Nephron (organoid): Measurements from ENCODE around the gene DCLK1.
A peak's percentile ranks its signal among the peaks of the same experiment; 100 is the strongest.

ENCODE experiments used
- H3K27ac Mint-ChIP-seq, 3 experiments: 2 replicates each; pipeline ENCODE4 v1.8.0; 2020; ENCODE audit warnings: mixed read lengths in 3 of 3, mild to moderate bottlenecking in 2 of 3, moderate library complexity in 1 of 3
- H3K27me3 Mint-ChIP-seq: 2 replicates; pipeline ENCODE4 v1.8.0; 2021; ENCODE audit warnings: low read depth, mild to moderate bottlenecking, moderate library complexity, mixed read lengths
- H3K36me3 Mint-ChIP-seq: 2 replicates; pipeline ENCODE4 v1.8.0; 2020; ENCODE audit warnings: low read depth, mixed read lengths
- H3K4me1 Mint-ChIP-seq: 2 replicates; pipeline ENCODE4 v1.8.0; 2020; ENCODE audit warnings: mixed read lengths
- H3K4me3 Mint-ChIP-seq, 3 experiments: 2 replicates each; pipeline ENCODE4 v1.8.0; 2020; ENCODE audit warnings: mild to moderate bottlenecking in 3 of 3, mixed read lengths in 3 of 3, moderate library complexity in 2 of 3
- H3K9me3 Mint-ChIP-seq: 2 replicates; pipeline ENCODE4 v1.8.0; 2020; ENCODE audit warnings: mixed read lengths
- TF ChIP-seq, protein P1 (sequence below), 3 experiments: fragments of 200-600 bp; sonication (generic); IDR thresholded peaks; one replicate each; pipeline ENCODE4 v1.5.0; 2021; ENCODE audit warnings: antibody characterized with exemption in 3 of 3; ENCODE audit not compliant: unreplicated experiment in 3 of 3

DCLK1 gene

GRCh38 chr13:35927567-35928021 is 203.6 kb downstream of the DCLK1 start:
- Mint-ChIP-seq H3K27ac (peak overlapping the region in 2 of 3 experiments; percentile 50 to 59), H3K4me3 (no peak overlapping the region), H3K4me1 (peaks cover 21% of the 10 kb centered on the region), H3K27me3 (peaks cover 5% of the 10 kb centered on the region), H3K36me3 (peaks cover 5% of the 10 kb centered on the region), H3K9me3 (peaks cover 9% of the 10 kb centered on the region)
- TF ChIP-seq, protein P1, sequence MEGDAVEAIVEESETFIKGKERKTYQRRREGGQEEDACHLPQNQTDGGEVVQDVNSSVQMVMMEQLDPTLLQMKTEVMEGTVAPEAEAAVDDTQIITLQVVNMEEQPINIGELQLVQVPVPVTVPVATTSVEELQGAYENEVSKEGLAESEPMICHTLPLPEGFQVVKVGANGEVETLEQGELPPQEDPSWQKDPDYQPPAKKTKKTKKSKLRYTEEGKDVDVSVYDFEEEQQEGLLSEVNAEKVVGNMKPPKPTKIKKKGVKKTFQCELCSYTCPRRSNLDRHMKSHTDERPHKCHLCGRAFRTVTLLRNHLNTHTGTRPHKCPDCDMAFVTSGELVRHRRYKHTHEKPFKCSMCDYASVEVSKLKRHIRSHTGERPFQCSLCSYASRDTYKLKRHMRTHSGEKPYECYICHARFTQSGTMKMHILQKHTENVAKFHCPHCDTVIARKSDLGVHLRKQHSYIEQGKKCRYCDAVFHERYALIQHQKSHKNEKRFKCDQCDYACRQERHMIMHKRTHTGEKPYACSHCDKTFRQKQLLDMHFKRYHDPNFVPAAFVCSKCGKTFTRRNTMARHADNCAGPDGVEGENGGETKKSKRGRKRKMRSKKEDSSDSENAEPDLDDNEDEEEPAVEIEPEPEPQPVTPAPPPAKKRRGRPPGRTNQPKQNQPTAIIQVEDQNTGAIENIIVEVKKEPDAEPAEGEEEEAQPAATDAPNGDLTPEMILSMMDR (IDR thresholded peaks at IDR 0.05; ENCODE audit: unreplicated experiment in 3 of 3), result no peak

DNA sequence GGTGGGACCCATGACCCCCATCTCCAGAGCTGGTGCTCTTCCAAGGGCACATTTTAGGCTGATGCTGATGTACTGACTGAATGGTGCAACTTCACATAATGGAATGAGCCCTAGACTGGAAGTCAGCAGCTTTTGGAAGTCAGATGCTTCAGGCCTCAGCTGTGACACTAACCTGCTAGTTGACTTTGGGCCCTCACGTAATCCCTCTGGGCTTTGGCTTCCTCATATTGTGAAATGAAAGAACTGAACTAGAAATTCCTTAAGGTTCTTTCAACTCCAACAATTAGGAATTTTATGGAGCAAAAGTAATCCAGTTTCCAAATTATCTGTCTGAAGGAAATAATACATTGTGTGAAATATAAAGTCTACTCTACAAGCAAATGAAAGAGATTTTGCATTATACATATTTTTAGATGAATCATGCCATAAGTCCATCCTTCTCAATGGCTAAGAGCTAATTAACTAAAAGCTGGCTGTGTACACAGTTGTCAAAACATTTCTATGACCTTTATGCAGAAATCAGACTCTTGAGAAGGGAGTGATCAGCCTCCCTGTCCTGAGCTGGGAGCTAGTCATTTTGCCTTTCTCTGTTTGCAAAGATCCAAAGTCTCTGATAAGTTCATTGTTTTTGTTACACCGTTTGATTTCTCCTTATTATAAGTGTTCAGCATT is 204.2 kb downstream of the DCLK1 start:
- peak overlapping the region in 2 of 3 experiments; percentile 50 to 59 for H3K27ac Mint-ChIP-seq
- no peaks in the 10 kb centered on the region for H3K36me3 Mint-ChIP-seq
- TF ChIP-seq, protein P1 (IDR thresholded peaks at IDR 0.05; ENCODE audit: unreplicated experiment in 3 of 3), result no peak
- H3K4me3 Mint-ChIP-seq, result no peak overlapping the region
- H3K4me1 Mint-ChIP-seq, result peaks cover 21% of the 10 kb centered on the region
- H3K9me3 Mint-ChIP-seq, result peaks cover 4% of the 10 kb centered on the region
- H3K27me3 Mint-ChIP-seq, result peaks cover 5% of the 10 kb centered on the region

DNA sequence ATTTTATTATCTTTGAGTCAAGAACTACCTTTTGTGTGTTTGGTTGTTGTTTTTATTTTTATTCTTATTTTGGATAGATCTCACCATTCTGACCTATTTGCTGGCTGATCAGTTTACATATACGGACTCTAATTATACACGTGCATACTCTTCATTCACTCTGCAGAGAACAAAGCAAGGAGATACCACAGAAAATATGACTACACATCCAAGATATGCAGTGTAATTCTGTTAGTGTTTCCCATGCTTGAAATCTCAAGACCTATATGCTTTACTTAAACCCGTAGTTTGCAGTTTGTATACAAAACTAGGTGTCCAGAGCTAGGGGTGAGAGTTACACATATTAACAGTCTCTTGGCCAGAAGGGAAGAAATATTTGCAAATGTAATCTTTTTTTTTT is 205.5 kb downstream of the DCLK1 start:
- Mint-ChIP-seq H3K4me3 (no peak overlapping the region), H3K27ac (no peak overlapping the region), H3K4me1 (peaks cover 21% of the 10 kb centered on the region)

GRCh38 chr13:35923347-35923746 is 207.8 kb downstream of the DCLK1 start:
- H3K27me3 Mint-ChIP-seq, result peaks cover 5% of the 10 kb centered on the region
- H3K27ac Mint-ChIP-seq, result peak overlapping the region in 2 of 3 experiments; percentile 0 to 11
- H3K4me1 Mint-ChIP-seq, result peaks cover 21% of the 10 kb centered on the region
- TF ChIP-seq, protein P1 (IDR thresholded peaks at IDR 0.05; ENCODE audit: unreplicated experiment in 3 of 3), result no peak
- H3K9me3 Mint-ChIP-seq, result no peaks in the 10 kb centered on the region
- H3K36me3 Mint-ChIP-seq, result no peaks in the 10 kb centered on the region
- no peak overlapping the region for H3K4me3 Mint-ChIP-seq

More for the DNA sequence above, 205.5 kb downstream of the DCLK1 start:
- peaks cover 5% of the 10 kb centered on the region for H3K27me3 Mint-ChIP-seq
- H3K9me3 Mint-ChIP-seq, result peaks cover 2% of the 10 kb centered on the region
- H3K36me3 Mint-ChIP-seq, result no peaks in the 10 kb centered on the region
- TF ChIP-seq, protein P1 (IDR thresholded peaks at IDR 0.05; ENCODE audit: unreplicated experiment in 3 of 3), result no peak

DNA sequence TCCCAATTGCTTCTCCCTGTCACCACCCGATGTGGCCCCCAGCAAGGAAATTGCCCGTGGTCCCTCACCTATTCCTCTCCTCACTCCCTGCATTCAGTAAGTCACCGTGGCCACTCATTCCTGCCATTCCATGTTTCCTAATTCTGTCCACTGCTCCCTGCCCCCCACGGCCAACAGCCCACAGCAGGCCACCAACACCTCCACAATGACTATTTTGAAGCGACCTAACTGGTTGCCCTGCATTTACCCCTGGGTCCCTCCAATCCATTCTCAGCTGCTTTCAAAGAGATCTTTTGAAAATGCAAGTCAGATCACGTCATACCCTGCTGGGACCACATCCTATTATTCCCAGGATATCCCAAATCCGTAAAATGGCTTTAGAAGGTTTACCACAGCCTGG is 210.4 kb downstream of the DCLK1 start:
- H3K4me3 Mint-ChIP-seq, result no peak overlapping the region
- TF ChIP-seq, protein P1 (IDR thresholded peaks at IDR 0.05; ENCODE audit: unreplicated experiment in 3 of 3), result no peak
- H3K27me3 Mint-ChIP-seq, result peaks cover 5% of the 10 kb centered on the region
- H3K36me3 Mint-ChIP-seq, result no peaks in the 10 kb centered on the region
- peaks cover 21% of the 10 kb centered on the region for H3K4me1 Mint-ChIP-seq
- H3K27ac Mint-ChIP-seq, result peak overlapping the region in 1 of 3 experiments; percentile 7
- no peaks in the 10 kb centered on the region for H3K9me3 Mint-ChIP-seq
